Epithelial cell of proximal tubule (primary cell): ENCODE data around the gene NXPH3. TPM values are rescaled to one million over a fixed set of nuclear protein-coding genes. Genes with fewer than 3 reads are reported as not detected.
A peak's percentile ranks its signal among the peaks of the same experiment; 100 is the strongest.

Experiments
- DNase-seq: peaks from one replicate; pipeline ENCODE4 v3.0.0-alpha.2; 2011; ENCODE audit warnings: low read depth
- H3K4me3 ChIP-seq: 2 replicates; pipeline ENCODE4 v1.5.1; 2011; ENCODE audit warnings: low read depth, mild to moderate bottlenecking, low read length
- CTCF ChIP-seq: conservative IDR thresholded peaks from 2 replicates; pipeline ENCODE4 v1.5.1; 2012; ENCODE audit warnings: low read depth, mild to moderate bottlenecking, low read length
- total RNA-seq: library from RNA; depleted of rRNA; stranded (reverse); fragments of >200 nt; gene quantifications from 2 replicates; pipeline ENCODE4 v1.2.3, GENCODE V29; 2015

NXPH3 gene
- total RNA-seq, 1 donor from 2014 or later, result 0.69 TPM

GRCh38 chr17:49616086-49616485 lies 40.4 kb downstream of the NXPH3 start:
- peak; percentile 38 for TF ChIP-seq CTCF
- DNase-seq, result no peak

GRCh38 chr17:49616601-49617131 lies 41.0 kb downstream of the NXPH3 start:
- no peak overlapping the region for H3K4me3 ChIP-seq
- DNase-seq, result no peak
- TF ChIP-seq CTCF, result no peak

More at GRCh38 chr17:49616086-49616485, 40.4 kb downstream of the NXPH3 start:
- no peak overlapping the region for H3K4me3 ChIP-seq

- no peak overlapping the region for H3K4me3 ChIP-seq
- DNase-seq, result no peak
- TF ChIP-seq CTCF, result no peak
Measured at GRCh38 chr17:49618028-49618611, 42.4 kb downstream of the NXPH3 start.

- H3K4me3 ChIP-seq, result no peak overlapping the region
- TF ChIP-seq CTCF, result no peak
- no peak for DNase-seq
Measured at GRCh38 chr17:49621420-49621819, 45.7 kb downstream of the NXPH3 start.

GRCh38 chr17:49621946-49622529 lies 46.4 kb downstream of the NXPH3 start:
- DNase-seq, result no peak
- TF ChIP-seq CTCF, result no peak
- H3K4me3 ChIP-seq, result no peak overlapping the region

- no peak for DNase-seq
- TF ChIP-seq CTCF, result no peak
- H3K4me3 ChIP-seq, result no peak overlapping the region
Measured at GRCh38 chr17:49624896-49625295, 49.2 kb downstream of the NXPH3 start.

GRCh38 chr17:49629447-49629846 lies 53.8 kb downstream of the NXPH3 start:
- no peak for TF ChIP-seq CTCF
- no peak for DNase-seq
- no peak overlapping the region for H3K4me3 ChIP-seq
